Stimulated activated CD4-positive, alpha-beta T cell treated with anti-CD3 and anti-CD28 coated beads, Interleukin-15, amount 100 ng/mL, for 1 hour (primary cell): ENCODE results near the gene PGLYRP4.

ENCODE experiments used
- DNase-seq, 2 donors: peaks; one replicate each; pipeline ENCODE4 v3.0.0-alpha.2; 2020; ENCODE audit warnings: low read depth in 1 of 2, low spot score in 1 of 2

Gene PGLYRP4

DNA sequence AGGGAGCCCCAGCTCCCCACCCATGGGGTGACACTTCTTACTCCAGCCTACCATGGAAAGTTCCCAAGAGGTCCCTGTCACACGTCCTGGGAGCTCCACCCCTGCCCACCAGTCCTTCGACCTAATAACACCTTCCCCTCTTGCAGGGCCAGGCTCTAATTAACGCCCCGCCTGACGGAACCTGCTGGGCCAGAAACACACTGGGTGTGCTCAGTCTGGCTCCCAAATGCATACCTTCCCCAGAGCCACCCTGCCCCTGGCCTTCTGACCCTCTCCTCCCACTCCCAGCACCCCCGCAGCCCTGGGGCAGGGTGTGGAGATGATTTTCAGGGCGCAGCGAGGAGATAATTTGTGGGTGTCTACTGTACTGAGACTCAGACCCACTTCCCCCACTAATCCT is 56.5 kb downstream of the PGLYRP4 start:
- DNase-seq, result no peak

- no peak for DNase-seq
Observed at GRCh38 chr1:153291514-153291913, 57.1 kb downstream of the PGLYRP4 start.

DNA sequence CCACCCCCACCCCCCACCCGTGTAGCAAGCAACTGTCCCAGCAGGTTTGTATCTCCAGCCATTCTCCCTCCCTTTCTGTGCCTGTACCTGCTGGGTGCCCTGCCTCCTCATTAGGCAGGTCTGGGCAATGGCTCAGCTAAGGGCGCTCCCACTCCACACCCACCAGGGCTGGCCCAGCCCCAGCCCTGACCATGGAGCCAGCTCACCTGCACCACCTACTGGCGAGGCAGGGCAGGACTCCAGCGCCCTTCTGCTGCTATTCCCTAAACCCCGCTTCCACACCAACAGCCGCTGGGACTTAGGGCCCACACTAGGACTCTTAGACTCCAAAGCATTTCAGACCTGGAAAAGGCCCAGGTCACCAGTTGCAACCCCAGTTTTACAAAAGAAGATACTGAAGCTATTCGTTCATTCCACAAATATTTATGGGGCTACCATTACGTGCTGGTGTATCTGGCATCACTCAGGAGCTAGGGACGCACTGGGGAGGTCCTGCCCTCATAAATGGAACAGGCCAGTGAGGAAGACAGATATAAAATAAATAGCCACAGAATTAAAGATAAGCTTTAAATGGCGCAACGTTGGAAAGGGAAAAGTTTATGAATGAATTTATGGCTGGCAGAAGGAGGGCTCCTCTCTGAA is 59.9 kb downstream of the PGLYRP4 start:
- DNase-seq, result no peak
